ENCODE results near the gene TSKU. TPM values are rescaled to one million over a fixed set of nuclear protein-coding genes. Genes with fewer than 3 reads are reported as not detected.

TSKU gene
- total and polyA plus RNA-seq, 9 of the 15 experiments (the other 6 are each of a cell fraction or from before 2014, with no cell fraction given) = 0.60 to 11.9 (median 8.4) TPM

DNA sequence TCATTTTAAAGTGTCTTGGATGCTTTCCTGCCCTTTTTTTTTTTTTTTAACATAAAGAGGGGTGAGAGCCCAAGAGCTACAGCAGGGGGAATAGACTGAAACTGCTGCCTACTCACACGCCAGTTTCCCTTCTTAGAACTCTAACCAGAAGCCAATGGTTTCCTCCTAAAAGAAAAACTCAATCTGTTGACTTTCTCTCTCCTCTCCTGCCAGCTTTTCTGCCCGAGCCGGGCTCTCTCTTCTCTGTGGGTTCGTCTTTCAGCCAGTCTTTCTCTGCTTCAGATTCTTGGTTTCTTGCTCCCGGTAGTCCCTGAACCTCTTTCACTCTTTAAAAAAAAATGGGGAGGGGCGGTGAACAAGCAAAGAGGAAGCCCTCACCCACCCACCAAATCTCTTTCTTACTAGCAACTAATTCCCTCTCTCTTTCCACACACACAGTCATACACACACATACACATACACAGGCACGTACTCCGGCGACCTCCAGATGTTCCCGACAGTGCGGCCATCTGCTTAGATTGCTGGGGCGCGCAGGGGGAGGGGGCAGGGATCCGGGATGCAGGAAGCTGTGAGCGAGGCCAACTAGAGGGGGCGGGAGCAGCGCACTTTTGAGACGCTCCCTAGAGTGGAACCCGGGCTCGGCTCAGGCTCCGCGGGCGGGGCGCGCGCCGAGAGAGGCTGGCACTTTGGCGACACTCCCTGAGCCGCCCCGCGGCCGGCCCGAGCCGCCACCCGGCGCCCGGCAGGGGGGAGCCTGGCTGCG, 444 bp upstream of the TSKU start (continued):
- TF ChIP-seq HMGN3 (IDR thresholded peaks at IDR 0.05; ENCODE audit: borderline replicate concordance, extremely low read depth, insufficient read length, low read depth, low read length) (no peak), RFX1 (IDR thresholded peaks at IDR 0.05) (no peak), CBFB (CRISPR knock-in tag; IDR thresholded peaks at IDR 0.05) (no peak), MYNN (IDR thresholded peaks at IDR 0.05) (no peak), MYNN (CRISPR knock-in tag; IDR thresholded peaks at IDR 0.05) (no peak), HDGF (IDR thresholded peaks at IDR 0.05) (peak; percentile 64; the same call in 1 of the 2 replicates), NR2C2 (CRISPR knock-in tag; IDR thresholded peaks at IDR 0.05) (no peak), NR2C2 (tag; IDR thresholded peaks at IDR 0.05) (no peak; the same call in 1 of the 2 replicates), CREB1 (IDR thresholded peaks at IDR 0.05) (peak; percentile 44; the same call in 1 of the 2 replicates), CREB1 (CRISPR knock-in tag; IDR thresholded peaks at IDR 0.05) (no peak), GTF2A2 (tag; IDR thresholded peaks at IDR 0.05) (no peak), ZNF174 (CRISPR knock-in tag; IDR thresholded peaks at IDR 0.05) (no peak), ARHGAP35 (IDR thresholded peaks at IDR 0.05; ENCODE audit: partially characterized antibody) (no peak), ZNF41 (CRISPR knock-in tag; conservative IDR thresholded peaks at IDR 0.05) (no peak)
- TF ChIP-seq, protein P1, sequence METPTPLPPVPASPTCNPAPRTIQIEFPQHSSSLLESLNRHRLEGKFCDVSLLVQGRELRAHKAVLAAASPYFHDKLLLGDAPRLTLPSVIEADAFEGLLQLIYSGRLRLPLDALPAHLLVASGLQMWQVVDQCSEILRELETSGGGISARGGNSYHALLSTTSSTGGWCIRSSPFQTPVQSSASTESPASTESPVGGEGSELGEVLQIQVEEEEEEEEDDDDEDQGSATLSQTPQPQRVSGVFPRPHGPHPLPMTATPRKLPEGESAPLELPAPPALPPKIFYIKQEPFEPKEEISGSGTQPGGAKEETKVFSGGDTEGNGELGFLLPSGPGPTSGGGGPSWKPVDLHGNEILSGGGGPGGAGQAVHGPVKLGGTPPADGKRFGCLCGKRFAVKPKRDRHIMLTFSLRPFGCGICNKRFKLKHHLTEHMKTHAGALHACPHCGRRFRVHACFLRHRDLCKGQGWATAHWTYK (CRISPR knock-in tag; IDR thresholded peaks at IDR 0.05) = no peak
- TF ChIP-seq, protein P2, sequence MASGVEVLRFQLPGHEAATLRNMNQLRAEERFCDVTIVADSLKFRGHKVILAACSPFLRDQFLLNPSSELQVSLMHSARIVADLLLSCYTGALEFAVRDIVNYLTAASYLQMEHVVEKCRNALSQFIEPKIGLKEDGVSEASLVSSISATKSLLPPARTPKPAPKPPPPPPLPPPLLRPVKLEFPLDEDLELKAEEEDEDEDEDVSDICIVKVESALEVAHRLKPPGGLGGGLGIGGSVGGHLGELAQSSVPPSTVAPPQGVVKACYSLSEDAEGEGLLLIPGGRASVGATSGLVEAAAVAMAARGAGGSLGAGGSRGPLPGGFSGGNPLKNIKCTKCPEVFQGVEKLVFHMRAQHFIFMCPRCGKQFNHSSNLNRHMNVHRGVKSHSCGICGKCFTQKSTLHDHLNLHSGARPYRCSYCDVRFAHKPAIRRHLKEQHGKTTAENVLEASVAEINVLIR (CRISPR knock-in tag; IDR thresholded peaks at IDR 0.05) = no peak
- TF ChIP-seq, protein P3, sequence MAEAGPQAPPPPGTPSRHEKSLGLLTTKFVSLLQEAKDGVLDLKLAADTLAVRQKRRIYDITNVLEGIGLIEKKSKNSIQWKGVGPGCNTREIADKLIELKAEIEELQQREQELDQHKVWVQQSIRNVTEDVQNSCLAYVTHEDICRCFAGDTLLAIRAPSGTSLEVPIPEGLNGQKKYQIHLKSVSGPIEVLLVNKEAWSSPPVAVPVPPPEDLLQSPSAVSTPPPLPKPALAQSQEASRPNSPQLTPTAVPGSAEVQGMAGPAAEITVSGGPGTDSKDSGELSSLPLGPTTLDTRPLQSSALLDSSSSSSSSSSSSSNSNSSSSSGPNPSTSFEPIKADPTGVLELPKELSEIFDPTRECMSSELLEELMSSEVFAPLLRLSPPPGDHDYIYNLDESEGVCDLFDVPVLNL (CRISPR knock-in tag; IDR thresholded peaks at IDR 0.05; ENCODE audit: low read depth) = 0 out of 2 replicates have a peak, but pooled peaks have one; percentile 47
- TF ChIP-seq, protein P4, sequence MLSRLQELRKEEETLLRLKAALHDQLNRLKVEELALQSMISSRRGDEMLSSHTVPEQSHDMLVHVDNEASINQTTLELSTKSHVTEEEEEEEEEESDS (CRISPR knock-in tag; IDR thresholded peaks at IDR 0.05) = no peak
- TF ChIP-seq, protein P5, sequence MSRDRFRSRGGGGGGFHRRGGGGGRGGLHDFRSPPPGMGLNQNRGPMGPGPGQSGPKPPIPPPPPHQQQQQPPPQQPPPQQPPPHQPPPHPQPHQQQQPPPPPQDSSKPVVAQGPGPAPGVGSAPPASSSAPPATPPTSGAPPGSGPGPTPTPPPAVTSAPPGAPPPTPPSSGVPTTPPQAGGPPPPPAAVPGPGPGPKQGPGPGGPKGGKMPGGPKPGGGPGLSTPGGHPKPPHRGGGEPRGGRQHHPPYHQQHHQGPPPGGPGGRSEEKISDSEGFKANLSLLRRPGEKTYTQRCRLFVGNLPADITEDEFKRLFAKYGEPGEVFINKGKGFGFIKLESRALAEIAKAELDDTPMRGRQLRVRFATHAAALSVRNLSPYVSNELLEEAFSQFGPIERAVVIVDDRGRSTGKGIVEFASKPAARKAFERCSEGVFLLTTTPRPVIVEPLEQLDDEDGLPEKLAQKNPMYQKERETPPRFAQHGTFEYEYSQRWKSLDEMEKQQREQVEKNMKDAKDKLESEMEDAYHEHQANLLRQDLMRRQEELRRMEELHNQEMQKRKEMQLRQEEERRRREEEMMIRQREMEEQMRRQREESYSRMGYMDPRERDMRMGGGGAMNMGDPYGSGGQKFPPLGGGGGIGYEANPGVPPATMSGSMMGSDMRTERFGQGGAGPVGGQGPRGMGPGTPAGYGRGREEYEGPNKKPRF (IDR thresholded peaks at IDR 0.05; ENCODE audit: low read depth, low read length) = no peak
- TF ChIP-seq, protein P6, sequence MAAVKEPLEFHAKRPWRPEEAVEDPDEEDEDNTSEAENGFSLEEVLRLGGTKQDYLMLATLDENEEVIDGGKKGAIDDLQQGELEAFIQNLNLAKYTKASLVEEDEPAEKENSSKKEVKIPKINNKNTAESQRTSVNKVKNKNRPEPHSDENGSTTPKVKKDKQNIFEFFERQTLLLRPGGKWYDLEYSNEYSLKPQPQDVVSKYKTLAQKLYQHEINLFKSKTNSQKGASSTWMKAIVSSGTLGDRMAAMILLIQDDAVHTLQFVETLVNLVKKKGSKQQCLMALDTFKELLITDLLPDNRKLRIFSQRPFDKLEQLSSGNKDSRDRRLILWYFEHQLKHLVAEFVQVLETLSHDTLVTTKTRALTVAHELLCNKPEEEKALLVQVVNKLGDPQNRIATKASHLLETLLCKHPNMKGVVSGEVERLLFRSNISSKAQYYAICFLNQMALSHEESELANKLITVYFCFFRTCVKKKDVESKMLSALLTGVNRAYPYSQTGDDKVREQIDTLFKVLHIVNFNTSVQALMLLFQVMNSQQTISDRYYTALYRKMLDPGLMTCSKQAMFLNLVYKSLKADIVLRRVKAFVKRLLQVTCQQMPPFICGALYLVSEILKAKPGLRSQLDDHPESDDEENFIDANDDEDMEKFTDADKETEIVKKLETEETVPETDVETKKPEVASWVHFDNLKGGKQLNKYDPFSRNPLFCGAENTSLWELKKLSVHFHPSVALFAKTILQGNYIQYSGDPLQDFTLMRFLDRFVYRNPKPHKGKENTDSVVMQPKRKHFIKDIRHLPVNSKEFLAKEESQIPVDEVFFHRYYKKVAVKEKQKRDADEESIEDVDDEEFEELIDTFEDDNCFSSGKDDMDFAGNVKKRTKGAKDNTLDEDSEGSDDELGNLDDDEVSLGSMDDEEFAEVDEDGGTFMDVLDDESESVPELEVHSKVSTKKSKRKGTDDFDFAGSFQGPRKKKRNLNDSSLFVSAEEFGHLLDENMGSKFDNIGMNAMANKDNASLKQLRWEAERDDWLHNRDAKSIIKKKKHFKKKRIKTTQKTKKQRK (IDR thresholded peaks at IDR 0.05; ENCODE audit: borderline replicate concordance, low read depth, low read length) = no peak

Data from K562 (cell line).